Mesendoderm (in vitro differentiated cells): ENCODE results near the gene AJM1.

Experiments used
- DNase-seq: peaks from one replicate; pipeline ENCODE4 v3.0.0; 2013
- H2AK5ac ChIP-seq: 2 replicates; pipeline ENCODE4 v1.6.1; 2013; ENCODE audit warnings: low read length, inconsistent platforms
- H2BK120ac ChIP-seq: 2 replicates; pipeline ENCODE4 v1.6.1; 2013; ENCODE audit warnings: low read depth, mild to moderate bottlenecking, low read length, moderate library complexity, mixed read lengths
- H2BK15ac ChIP-seq: replicated peaks from 2 replicates; pipeline ENCODE4 v1.6.1; 2013; ENCODE audit warnings: low read depth, mild to moderate bottlenecking, moderate library complexity
- H2BK5ac ChIP-seq: 2 replicates; pipeline ENCODE4 v1.6.1; 2013; ENCODE audit warnings: low read length, inconsistent platforms
- H3K18ac ChIP-seq: 2 replicates; pipeline ENCODE4 v1.6.1; 2013; ENCODE audit warnings: mild to moderate bottlenecking, low read length, mixed read lengths
- H3K23ac ChIP-seq: one replicate; pipeline ENCODE4 v1.6.1; 2013; ENCODE audit warnings: low read length
- H3K27ac ChIP-seq: 2 replicates; pipeline ENCODE4 v1.5.1; 2013; ENCODE audit warnings: low read depth, mild to moderate bottlenecking, inconsistent platforms, low read length, moderate library complexity
- H3K27me3 ChIP-seq: 2 replicates; pipeline ENCODE4 v1.6.1; 2013; ENCODE audit warnings: low read length, control low read depth, mild to moderate bottlenecking, inconsistent platforms; ENCODE audit not compliant: insufficient read depth, poor library complexity
- H3K36me3 ChIP-seq: 2 replicates; pipeline ENCODE4 v1.6.1; 2013; ENCODE audit warnings: low read length, inconsistent platforms; ENCODE audit not compliant: control insufficient read depth, insufficient read depth
- H3K4ac ChIP-seq: one replicate; pipeline ENCODE4 v1.6.1; 2013; ENCODE audit warnings: low read depth, mild to moderate bottlenecking, low read length, moderate library complexity
- H3K4me1 ChIP-seq: 2 replicates; pipeline ENCODE4 v1.6.1; 2013; ENCODE audit warnings: low read depth, low read length, inconsistent platforms; ENCODE audit not compliant: control insufficient read depth
- H3K4me2 ChIP-seq: 2 replicates; pipeline ENCODE4 v1.6.1; 2013; ENCODE audit warnings: low read length
- H3K4me3 ChIP-seq: 2 replicates; pipeline ENCODE4 v1.5.1; 2013; ENCODE audit warnings: mild to moderate bottlenecking, low read length
- H3K56ac ChIP-seq: one replicate; pipeline ENCODE4 v1.6.1; 2013; ENCODE audit warnings: low read length
- H3K79me1 ChIP-seq: 2 replicates; pipeline ENCODE4 v1.6.1; 2013; ENCODE audit warnings: low read length, inconsistent platforms
- H3K79me2 ChIP-seq: 2 replicates; pipeline ENCODE4 v1.6.1; 2013; ENCODE audit warnings: mild to moderate bottlenecking, low read length; ENCODE audit not compliant: control insufficient read depth, insufficient read depth
- H3K9ac ChIP-seq: 2 replicates; pipeline ENCODE4 v1.6.1; 2013; ENCODE audit warnings: low read length, inconsistent platforms
- H4K5ac ChIP-seq: one replicate; pipeline ENCODE4 v1.6.1; 2013; ENCODE audit warnings: low read length
- H4K8ac ChIP-seq: one replicate; pipeline ENCODE4 v1.6.1; 2013; ENCODE audit warnings: low read depth, mild to moderate bottlenecking, control low read depth, low read length, moderate library complexity
- WGBS: extraction: QIAGEN DNeasy Blood & Tissue Kit; methylation state at CpG from one replicate; pipeline ENCODE4 v1.1.7; 2013; ENCODE audit warnings: low lambda C conversion rate, missing lambda C conversion rate; ENCODE audit not compliant: insufficient coverage; ENCODE audit errors: extremely low coverage; 5-methylcytosine and 5-hydroxymethylcytosine counted together

AJM1 gene

GRCh38 chr9:136829412-136829811, 12.9 kb upstream of the AJM1 start:
- H3K18ac ChIP-seq = no peak overlapping the region
- H2BK5ac ChIP-seq = no peak overlapping the region
- no peak overlapping the region for H3K56ac ChIP-seq
- no peak overlapping the region for H4K8ac ChIP-seq
- H2AK5ac ChIP-seq = no peak overlapping the region
- no peak for DNase-seq
- H3K79me1 ChIP-seq = no peaks in the 10 kb centered on the region
- H2BK15ac ChIP-seq = no peak overlapping the region
- no peak overlapping the region for H3K4ac ChIP-seq
- H3K9ac ChIP-seq = no peak overlapping the region
- no peak overlapping the region for H4K5ac ChIP-seq
- H3K36me3 ChIP-seq = peaks cover 24% of the 10 kb centered on the region
- H3K23ac ChIP-seq = no peak overlapping the region
- no peak overlapping the region for H2BK120ac ChIP-seq
- no peak overlapping the region for H3K27ac ChIP-seq
- no peak overlapping the region for H3K4me3 ChIP-seq
- no peaks in the 10 kb centered on the region for H3K79me2 ChIP-seq
- H3K4me1 ChIP-seq = no peaks in the 10 kb centered on the region
- no peak overlapping the region for H3K4me2 ChIP-seq
- no peaks in the 10 kb centered on the region for H3K27me3 ChIP-seq
- no CpG with 5 or more reads among the region's 14 CpGs for WGBS

GRCh38 chr9:136829981-136830885, 12.0 kb upstream of the AJM1 start:
- no peaks in the 10 kb centered on the region for H3K4me1 ChIP-seq
- no CpG with 5 or more reads among the region's 41 CpGs for WGBS
- H2AK5ac ChIP-seq = no peak overlapping the region

GRCh38 chr9:136831002-136831719, 11.1 kb upstream of the AJM1 start:
- H3K27ac ChIP-seq = no peak overlapping the region
- no peak overlapping the region for H3K4me3 ChIP-seq
- H4K8ac ChIP-seq = no peak overlapping the region
- H3K4me1 ChIP-seq = no peaks in the 10 kb centered on the region
- H3K18ac ChIP-seq = no peak overlapping the region
- WGBS = no CpG with 5 or more reads among the region's 30 CpGs
- H2AK5ac ChIP-seq = no peak overlapping the region
- H3K79me1 ChIP-seq = no peaks in the 10 kb centered on the region
- H3K36me3 ChIP-seq = peaks cover 17% of the 10 kb centered on the region
- H3K4ac ChIP-seq = no peak overlapping the region
- no peak overlapping the region for H2BK5ac ChIP-seq
- no peak overlapping the region for H3K4me2 ChIP-seq
- no peaks in the 10 kb centered on the region for H3K27me3 ChIP-seq
- H2BK15ac ChIP-seq = no peak overlapping the region
- no peaks in the 10 kb centered on the region for H3K79me2 ChIP-seq
- DNase-seq = no peak
- no peak overlapping the region for H3K56ac ChIP-seq
- no peak overlapping the region for H3K9ac ChIP-seq
- no peak overlapping the region for H3K23ac ChIP-seq
- no peak overlapping the region for H4K5ac ChIP-seq
- H2BK120ac ChIP-seq = no peak overlapping the region

More at GRCh38 chr9:136829981-136830885, 12.0 kb upstream of the AJM1 start:
- Histone ChIP-seq H4K8ac (no peak overlapping the region), H2BK15ac (no peak overlapping the region), H2BK5ac (no peak overlapping the region), H2BK120ac (no peak overlapping the region), H3K79me2 (no peaks in the 10 kb centered on the region), H3K79me1 (no peaks in the 10 kb centered on the region), H3K23ac (no peak overlapping the region), H3K56ac (no peak overlapping the region), H3K4me2 (no peak overlapping the region), H3K4ac (no peak overlapping the region), H3K4me3 (no peak overlapping the region), H3K36me3 (peaks cover 22% of the 10 kb centered on the region), H3K18ac (no peak overlapping the region), H4K5ac (no peak overlapping the region), H3K27ac (no peak overlapping the region), H3K27me3 (no peaks in the 10 kb centered on the region), H3K9ac (no peak overlapping the region)
- DNase-seq = no peak

GRCh38 chr9:136831720-136832104, 10.6 kb upstream of the AJM1 start:
- H3K4me3 ChIP-seq = no peak overlapping the region

GRCh38 chr9:136832581-136832980, 9.7 kb upstream of the AJM1 start:
- Histone ChIP-seq H3K79me2 (no peaks in the 10 kb centered on the region), H3K56ac (no peak overlapping the region), H4K8ac (no peak overlapping the region), H3K36me3 (peaks cover 15% of the 10 kb centered on the region), H3K27ac (no peak overlapping the region), H3K4me1 (no peaks in the 10 kb centered on the region), H3K9ac (no peak overlapping the region), H3K79me1 (no peaks in the 10 kb centered on the region), H3K4ac (no peak overlapping the region), H3K27me3 (no peaks in the 10 kb centered on the region), H2AK5ac (no peak overlapping the region), H4K5ac (no peak overlapping the region), H2BK5ac (no peak overlapping the region), H2BK120ac (no peak overlapping the region), H3K4me3 (no peak overlapping the region), H3K4me2 (no peak overlapping the region), H3K18ac (no peak overlapping the region), H3K23ac (no peak overlapping the region), H2BK15ac (no peak overlapping the region)
- DNase-seq = no peak
- WGBS = no CpG with 5 or more reads among the region's 9 CpGs

More at GRCh38 chr9:136831720-136832104, 10.6 kb upstream of the AJM1 start:
- Histone ChIP-seq H3K56ac (no peak overlapping the region), H4K8ac (no peak overlapping the region), H2AK5ac (no peak overlapping the region), H3K27me3 (no peaks in the 10 kb centered on the region), H3K4ac (no peak overlapping the region), H3K18ac (no peak overlapping the region), H2BK5ac (no peak overlapping the region), H3K27ac (no peak overlapping the region), H3K9ac (no peak overlapping the region), H3K79me1 (no peaks in the 10 kb centered on the region), H3K4me1 (no peaks in the 10 kb centered on the region), H3K4me2 (no peak overlapping the region), H3K79me2 (no peaks in the 10 kb centered on the region), H4K5ac (no peak overlapping the region), H2BK15ac (no peak overlapping the region), H2BK120ac (no peak overlapping the region), H3K23ac (no peak overlapping the region), H3K36me3 (peaks cover 17% of the 10 kb centered on the region)
- no CpG with 5 or more reads among the region's 23 CpGs for WGBS
- DNase-seq = no peak
